Mesenchymal stem cell (in vitro differentiated cells and primary cell): ENCODE data around the gene LSMEM2.

ENCODE experiments used
- DNase-seq: peaks from one replicate; pipeline ENCODE4 v3.0.0-alpha.2; 2013
- H2AFZ ChIP-seq: one replicate; pipeline ENCODE4 v1.6.1; 2013; ENCODE audit warnings: low read depth, mild to moderate bottlenecking, control low read depth, inconsistent platforms, low read length, moderate library complexity
- H2AK5ac ChIP-seq: 2 replicates; pipeline ENCODE4 v1.6.1; 2013; ENCODE audit warnings: low read length, moderate library complexity, mild to moderate bottlenecking, inconsistent platforms; ENCODE audit not compliant: severe bottlenecking
- H2BK120ac ChIP-seq: one replicate; pipeline ENCODE4 v1.6.1; 2013; ENCODE audit warnings: low read depth, mild to moderate bottlenecking, inconsistent platforms, low read length, moderate library complexity
- H2BK12ac ChIP-seq, 2 experiments: one replicate each; pipeline ENCODE4 v1.6.1; 2013; ENCODE audit warnings: inconsistent platforms in 2 of 2, low read length in 2 of 2, mild to moderate bottlenecking in 2 of 2, moderate library complexity in 2 of 2, control low read depth in 1 of 2
- H2BK15ac ChIP-seq: one replicate; pipeline ENCODE4 v1.6.1; 2013; ENCODE audit warnings: mild to moderate bottlenecking, low read depth, inconsistent platforms; ENCODE audit not compliant: poor library complexity, severe bottlenecking
- H2BK5ac ChIP-seq: 2 replicates; pipeline ENCODE4 v1.6.1; 2013; ENCODE audit warnings: low read depth, mild to moderate bottlenecking, low read length, control low read depth, inconsistent platforms; ENCODE audit not compliant: poor library complexity, severe bottlenecking
- H3K14ac ChIP-seq, 2 experiments: one replicate each; pipeline ENCODE4 v1.6.1; 2013; ENCODE audit warnings: inconsistent platforms in 2 of 2, low read length in 2 of 2, control low read depth in 1 of 2, mild to moderate bottlenecking in 1 of 2, moderate library complexity in 1 of 2
- H3K18ac ChIP-seq, 2 experiments: one replicate each; pipeline ENCODE4 v1.6.1; 2013; ENCODE audit warnings: inconsistent platforms in 2 of 2, low read length in 2 of 2, control low read depth in 1 of 2, low read depth in 1 of 2, mild to moderate bottlenecking in 1 of 2
- H3K23ac ChIP-seq, 2 experiments: one replicate each; pipeline ENCODE4 v1.6.1; 2013; ENCODE audit warnings: inconsistent platforms in 2 of 2, low read length in 2 of 2, mild to moderate bottlenecking in 2 of 2, moderate library complexity in 2 of 2, control low read depth in 1 of 2
- H3K27ac ChIP-seq: 2 replicates; pipeline ENCODE4 v1.5.1; 2013; ENCODE audit warnings: mild to moderate bottlenecking, moderate library complexity, low read length, control low read depth, inconsistent platforms; ENCODE audit not compliant: poor library complexity, severe bottlenecking
- H3K27me3 ChIP-seq, 2 experiments: 2 replicates each; pipeline versions ENCODE4 v1.6.1 to v1.7.0; 2013; ENCODE audit warnings: low read length in 2 of 2, mild to moderate bottlenecking in 2 of 2, moderate library complexity in 2 of 2, control low read depth in 1 of 2, inconsistent platforms in 1 of 2; ENCODE audit not compliant: control insufficient read depth in 1 of 2, insufficient read depth in 1 of 2
- H3K36me3 ChIP-seq, 2 experiments: 2 replicates each; pipeline versions ENCODE4 v1.6.1 to v1.7.0; 2013; ENCODE audit warnings: low read length in 2 of 2, control low read depth in 1 of 2, inconsistent platforms in 1 of 2, low read depth in 1 of 2, mild to moderate bottlenecking in 1 of 2; ENCODE audit not compliant: insufficient read depth in 2 of 2, control insufficient read depth in 1 of 2
- H3K4ac ChIP-seq, 2 experiments: one replicate each; pipeline ENCODE4 v1.6.1; 2013; ENCODE audit warnings: inconsistent platforms in 2 of 2, low read length in 2 of 2, mild to moderate bottlenecking in 2 of 2, moderate library complexity in 2 of 2, control low read depth in 1 of 2, low read depth in 1 of 2
- H3K4me1 ChIP-seq: 2 replicates; pipeline ENCODE4 v1.6.1; 2013; ENCODE audit warnings: low read depth, low read length, control low read depth; ENCODE audit not compliant: control insufficient read depth, insufficient read depth
- H3K4me2 ChIP-seq: 2 replicates; pipeline ENCODE4 v1.6.1; 2013; ENCODE audit warnings: low read length, mild to moderate bottlenecking, inconsistent platforms; ENCODE audit not compliant: poor library complexity, severe bottlenecking
- H3K4me3 ChIP-seq, 2 experiments: 2 replicates each; pipeline versions ENCODE4 v1.5.1 to v1.7.0; 2013; ENCODE audit warnings: low read length in 2 of 2, mild to moderate bottlenecking in 2 of 2, control low read depth in 1 of 2, low read depth in 1 of 2; ENCODE audit not compliant: insufficient read depth in 1 of 2
- H3K79me1 ChIP-seq: replicated peaks from 2 replicates; pipeline ENCODE4 v1.6.1; 2013; ENCODE audit warnings: mild to moderate bottlenecking, control low read depth, low read length, inconsistent platforms; ENCODE audit not compliant: poor library complexity, severe bottlenecking
- H3K9ac ChIP-seq: 2 replicates; pipeline ENCODE4 v1.7.0; 2013; ENCODE audit warnings: mild to moderate bottlenecking, low read length, moderate library complexity
- H3K9me3 ChIP-seq: 2 replicates; pipeline ENCODE4 v1.7.0; 2013; ENCODE audit warnings: mild to moderate bottlenecking, low read length; ENCODE audit not compliant: control insufficient read depth
- H4K8ac ChIP-seq: one replicate; pipeline ENCODE4 v1.6.1; 2013; ENCODE audit warnings: inconsistent platforms, mild to moderate bottlenecking, low read length, moderate library complexity
- H4K91ac ChIP-seq: one replicate; pipeline ENCODE4 v1.6.1; 2013; ENCODE audit warnings: mild to moderate bottlenecking, low read length, inconsistent platforms
- WGBS: methylation state at CpG from one replicate; pipeline ENCODE4 v1.1.7; 2013; ENCODE audit warnings: mixed read lengths; 5-methylcytosine and 5-hydroxymethylcytosine counted together

Gene LSMEM2

GRCh38 chr3:50286322-50287227 lies 7.7 kb downstream of the LSMEM2 start:
- H2BK15ac ChIP-seq: no peak overlapping the region
- no peak overlapping the region for H4K91ac ChIP-seq
- no peak overlapping the region for H2AK5ac ChIP-seq
- no peak overlapping the region for H2BK120ac ChIP-seq
- H3K4me2 ChIP-seq: no peak overlapping the region
- H2BK5ac ChIP-seq: no peak overlapping the region
- no peak overlapping the region for H3K9ac ChIP-seq
- H3K4me3 ChIP-seq: no peak overlapping the region
- H2BK12ac ChIP-seq: no peak overlapping the region
- no peak overlapping the region for H3K4ac ChIP-seq
- WGBS: 97% methylated on average over 25 of the region's 28 CpGs
- H2AFZ ChIP-seq: no peak overlapping the region
- H3K27ac ChIP-seq: no peak overlapping the region
- peaks cover 45 to 48% of the 10 kb centered on the region in 2 experiments for H3K36me3 ChIP-seq
- H3K18ac ChIP-seq: no peak overlapping the region
- H3K27me3 ChIP-seq: no peaks in the 10 kb centered on the region
- peaks cover 22% of the 10 kb centered on the region for H3K79me1 ChIP-seq
- H3K23ac ChIP-seq: no peak overlapping the region
- H3K4me1 ChIP-seq: peaks cover 11% of the 10 kb centered on the region
- no peak for DNase-seq
- no peak overlapping the region for H4K8ac ChIP-seq
- no peaks in the 10 kb centered on the region for H3K9me3 ChIP-seq
- H3K14ac ChIP-seq: no peak overlapping the region

- H3K4me3 ChIP-seq: no peak overlapping the region
- no peak overlapping the region for H2BK120ac ChIP-seq
- H3K14ac ChIP-seq: no peak overlapping the region
- H2AK5ac ChIP-seq: no peak overlapping the region
- no peak overlapping the region for H4K91ac ChIP-seq
- H3K23ac ChIP-seq: no peak overlapping the region
- H2BK5ac ChIP-seq: no peak overlapping the region
- H3K27ac ChIP-seq: no peak overlapping the region
- H2AFZ ChIP-seq: no peak overlapping the region
- H4K8ac ChIP-seq: no peak overlapping the region
- 100% methylated on average over 1 of the region's 1 CpG for WGBS
- H3K4ac ChIP-seq: no peak overlapping the region
- no peak overlapping the region for H3K18ac ChIP-seq
- DNase-seq: no peak
- H2BK15ac ChIP-seq: no peak overlapping the region
- H3K36me3 ChIP-seq: peaks cover 45 to 48% of the 10 kb centered on the region in 2 experiments
- H3K4me1 ChIP-seq: peaks cover 12% of the 10 kb centered on the region
- no peaks in the 10 kb centered on the region for H3K27me3 ChIP-seq
- no peaks in the 10 kb centered on the region for H3K9me3 ChIP-seq
- H3K4me2 ChIP-seq: no peak overlapping the region
- no peak overlapping the region for H2BK12ac ChIP-seq
- H3K79me1 ChIP-seq: peaks cover 25% of the 10 kb centered on the region
- H3K9ac ChIP-seq: no peak overlapping the region
Measured at GRCh38 chr3:50287262-50287661, 8.4 kb downstream of the LSMEM2 start.

DNA sequence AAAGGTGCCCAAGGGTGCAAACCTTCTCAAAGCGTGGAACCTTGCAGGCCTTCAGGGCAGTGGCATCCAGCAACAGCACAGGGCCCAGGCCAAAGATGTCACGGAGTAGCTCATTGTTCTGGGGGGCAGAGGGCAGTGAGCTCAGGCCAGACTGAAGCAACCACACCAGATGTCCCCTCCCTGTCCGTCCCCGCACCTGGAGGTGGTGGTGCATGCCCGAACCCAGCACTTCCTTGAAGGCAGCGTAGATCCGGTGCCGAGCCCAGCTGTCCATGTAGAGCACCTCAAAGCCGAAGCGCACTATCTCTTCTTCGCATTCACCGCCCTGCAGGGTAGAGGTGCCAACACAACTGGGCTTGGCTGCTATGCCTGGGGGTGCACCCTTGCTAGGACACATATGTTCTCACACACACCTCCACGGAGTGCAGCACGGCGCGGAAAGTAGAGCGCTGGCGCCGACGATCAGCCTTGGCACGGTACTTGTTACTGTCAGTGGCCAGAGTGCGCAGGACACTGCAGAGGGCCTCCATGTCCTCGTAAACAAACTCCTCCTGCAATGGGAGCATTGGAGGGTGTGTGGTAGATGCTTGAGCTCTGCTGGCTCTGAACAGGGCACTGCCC lies 9.6 kb downstream of the LSMEM2 start:
- H3K36me3 ChIP-seq: peaks cover 45 to 48% of the 10 kb centered on the region in 2 experiments
- no peak overlapping the region for H2BK120ac ChIP-seq
- no peak overlapping the region for H3K9ac ChIP-seq
- H3K23ac ChIP-seq: no peak overlapping the region
- peaks cover 17% of the 10 kb centered on the region for H3K4me1 ChIP-seq
- H3K18ac ChIP-seq: no peak overlapping the region
- H2BK15ac ChIP-seq: no peak overlapping the region
- H3K4me3 ChIP-seq: no peak overlapping the region
- no peak overlapping the region for H4K8ac ChIP-seq
- no peak overlapping the region for H2BK5ac ChIP-seq
- no peak overlapping the region for H2BK12ac ChIP-seq
- no peak overlapping the region for H3K4ac ChIP-seq
- DNase-seq: no peak
- H4K91ac ChIP-seq: no peak overlapping the region
- H3K27ac ChIP-seq: no peak overlapping the region
- no peaks in the 10 kb centered on the region for H3K27me3 ChIP-seq
- no peaks in the 10 kb centered on the region for H3K9me3 ChIP-seq
- 99% methylated on average over 23 of the region's 23 CpGs for WGBS
- no peak overlapping the region for H2AFZ ChIP-seq
- no peak overlapping the region for H3K14ac ChIP-seq
- peaks cover 25% of the 10 kb centered on the region for H3K79me1 ChIP-seq
- no peak overlapping the region for H2AK5ac ChIP-seq
- H3K4me2 ChIP-seq: no peak overlapping the region

DNA sequence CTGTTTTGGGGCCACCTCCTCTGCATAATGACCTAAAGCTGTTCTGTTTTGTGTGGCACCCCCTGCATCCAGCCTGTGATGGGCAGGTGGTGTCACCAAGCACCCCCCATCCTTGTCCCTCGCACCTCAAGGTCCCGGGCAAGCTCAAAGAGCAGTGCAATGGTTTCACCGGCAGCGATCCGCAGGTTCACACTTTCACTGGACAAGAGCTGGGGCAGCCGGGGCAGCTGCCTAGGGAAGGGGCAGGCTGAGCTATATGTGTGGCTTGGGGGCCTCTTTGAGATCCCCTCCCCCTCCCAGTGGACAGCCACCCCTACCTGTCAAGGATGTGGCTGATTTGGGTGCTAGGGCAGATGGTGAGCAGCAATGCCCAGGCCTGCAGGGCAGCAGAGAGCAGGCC lies 10.2 kb downstream of the LSMEM2 start:
- Histone ChIP-seq H3K9ac (no peak overlapping the region), H3K4ac (no peak overlapping the region), H3K79me1 (peaks cover 25% of the 10 kb centered on the region), H2BK120ac (no peak overlapping the region), H2AK5ac (no peak overlapping the region), H4K91ac (no peak overlapping the region), H3K27me3 (no peaks in the 10 kb centered on the region), H3K36me3 (peaks cover 45 to 48% of the 10 kb centered on the region in 2 experiments), H3K18ac (no peak overlapping the region), H3K27ac (no peak overlapping the region), H4K8ac (no peak overlapping the region), H3K23ac (no peak overlapping the region), H3K4me3 (no peak overlapping the region), H2BK5ac (no peak overlapping the region), H2BK15ac (no peak overlapping the region), H3K4me2 (no peak overlapping the region), H2AFZ (no peak overlapping the region), H3K14ac (no peak overlapping the region), H2BK12ac (no peak overlapping the region), H3K9me3 (no peaks in the 10 kb centered on the region), H3K4me1 (peaks cover 17% of the 10 kb centered on the region)
- WGBS: 98% methylated on average over 6 of the region's 6 CpGs
- DNase-seq: no peak
